ENCODE results near the gene ATG12. TPM values are rescaled to one million over a fixed set of nuclear protein-coding genes. Genes with fewer than 3 reads are reported as not detected.
"Not testable (repeated sequence)": the region's sequence is repeated elsewhere in the genome, so short reads cannot be mapped to it uniquely, and the experiment has no call there.

The ATG12 gene
- polyA plus RNA-seq, result 100 to 1,000 TPM in 2 of 3 donors, 10 to 100 TPM in 1; 91.5 to 140 (median 130) TPM

- peaks cover under 1 to 4% (median 4%) of the 10 kb centered on the region in 3 donors for H3K36me3 Mint-ChIP-seq
- peaks cover 52 to 68% of the 10 kb centered on the region in 2 donors for H3K4me1 Mint-ChIP-seq
- H3K27ac Mint-ChIP-seq, result peak within 1 kb of the TSS; percentile 97 to 100 (median 100)
- H3K9me3 Mint-ChIP-seq, result no peaks in the 10 kb centered on the region
- peak; percentile 91 to 93 (median 91) for DNase-seq
- peaks cover 5 to 13% (median 12%) of the 10 kb centered on the region in 3 donors for H3K27me3 Mint-ChIP-seq (ENCODE audit: low read depth in 3 of 3)
- H3K4me3 Mint-ChIP-seq, result peak within 1 kb of the TSS; percentile 98 to 99 (median 99)
Observed at GRCh38 chr5:115841382-115842088, at the start of gene ATG12, which contains the start of gene AP3S1. TSS of gene ATG12 (minus strand) at chr5:115841565. CDS start at chr5:115841552, 13 bp downstream. TSS of gene AP3S1 (plus strand) at chr5:115841935. CDS start at chr5:115842038, 103 bp downstream.

- no peaks in the 10 kb centered on the region for H3K4me1 Mint-ChIP-seq
- H3K27ac Mint-ChIP-seq, result no peak overlapping the region
- H3K9me3 Mint-ChIP-seq, result no peaks in the 10 kb centered on the region
Observed at GRCh38 chr5:115888027-115888426, 46.7 kb upstream of the ATG12 start.

GRCh38 chr5:115885208-115885607 is 43.8 kb upstream of the ATG12 start:
- H3K4me1 Mint-ChIP-seq; H3K27ac Mint-ChIP-seq; DNase-seq; H3K27me3 Mint-ChIP-seq (ENCODE audit: low read depth in 3 of 3); H3K4me3 Mint-ChIP-seq; H3K9me3 Mint-ChIP-seq: not testable (repeated sequence)
- peaks cover 0 to 17% (median 15%) of the 10 kb centered on the region in 3 donors for H3K36me3 Mint-ChIP-seq

More at GRCh38 chr5:115888027-115888426, 46.7 kb upstream of the ATG12 start:
- Mint-ChIP-seq H3K4me3 (no peak overlapping the region), H3K27me3 (ENCODE audit: low read depth in 3 of 3) (no peaks in the 10 kb centered on the region), H3K36me3 (peaks cover 0 to 8% (median 6%) of the 10 kb centered on the region in 3 donors)
- no peak for DNase-seq

- Mint-ChIP-seq H3K4me1 (peaks cover 3 to 15% of the 10 kb centered on the region in 2 donors), H3K4me3 (no peak overlapping the region), H3K36me3 (peaks cover 0 to 20% (median 19%) of the 10 kb centered on the region in 3 donors), H3K27ac (no peak overlapping the region), H3K9me3 (peaks cover 0 to 4% (median 0%) of the 10 kb centered on the region in 6 donors), H3K27me3 (ENCODE audit: low read depth in 3 of 3) (no peaks in the 10 kb centered on the region)
- no peak for DNase-seq
Observed at GRCh38 chr5:115884704-115885103, 43.3 kb upstream of the ATG12 start.

- not testable (repeated sequence) for H3K27me3 Mint-ChIP-seq (ENCODE audit: low read depth in 3 of 3); H3K27ac Mint-ChIP-seq; DNase-seq; H3K9me3 Mint-ChIP-seq; H3K4me3 Mint-ChIP-seq
- Mint-ChIP-seq H3K4me1 (peaks cover 3 to 21% of the 10 kb centered on the region in 2 donors), H3K36me3 (peaks cover 0 to 31% (median 28%) of the 10 kb centered on the region in 3 donors)
Observed at GRCh38 chr5:115882434-115882833, 41.1 kb upstream of the ATG12 start.

DNA sequence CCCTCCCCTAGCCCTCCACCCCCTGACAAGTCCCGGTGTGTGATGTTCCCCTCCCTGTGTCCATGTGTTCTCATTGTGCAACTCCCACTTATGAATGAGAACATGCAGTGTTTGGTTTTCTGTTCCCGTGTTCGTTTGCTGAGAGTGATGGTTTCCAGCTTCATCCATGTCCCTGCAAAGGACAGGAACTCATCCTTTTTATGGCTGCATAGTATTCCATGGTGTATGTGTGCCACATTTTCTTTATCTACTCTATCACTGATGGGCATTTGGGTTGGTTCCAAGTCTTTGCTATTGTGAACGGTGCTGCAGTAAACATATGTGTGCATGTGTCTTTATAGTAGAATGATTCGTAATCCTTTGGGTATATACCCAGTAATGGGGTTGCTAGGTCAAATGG is 36.0 kb upstream of the ATG12 start:
- H3K27ac Mint-ChIP-seq; DNase-seq; H3K9me3 Mint-ChIP-seq; H3K4me3 Mint-ChIP-seq; H3K27me3 Mint-ChIP-seq (ENCODE audit: low read depth in 3 of 3): not testable (repeated sequence)
- Mint-ChIP-seq H3K4me1 (peaks cover 3 to 21% of the 10 kb centered on the region in 2 donors), H3K36me3 (peaks cover 8 to 40% (median 22%) of the 10 kb centered on the region in 3 donors)

GRCh38 chr5:115875447-115875846 is 34.1 kb upstream of the ATG12 start:
- Mint-ChIP-seq H3K27ac (no peak overlapping the region), H3K9me3 (no peaks in the 10 kb centered on the region), H3K36me3 (peaks cover 15 to 36% (median 28%) of the 10 kb centered on the region in 3 donors), H3K4me1 (peaks cover 2 to 13% of the 10 kb centered on the region in 2 donors), H3K4me3 (no peak overlapping the region), H3K27me3 (ENCODE audit: low read depth in 3 of 3) (no peaks in the 10 kb centered on the region)
- DNase-seq, result no peak

- no peaks in the 10 kb centered on the region for H3K9me3 Mint-ChIP-seq
- no peak for DNase-seq
- peaks cover 15 to 29% (median 20%) of the 10 kb centered on the region in 3 donors for H3K36me3 Mint-ChIP-seq
- no peak overlapping the region for H3K27ac Mint-ChIP-seq
- no peak overlapping the region for H3K4me3 Mint-ChIP-seq
- no peaks in the 10 kb centered on the region for H3K4me1 Mint-ChIP-seq
- H3K27me3 Mint-ChIP-seq (ENCODE audit: low read depth in 3 of 3), result no peaks in the 10 kb centered on the region
Observed at GRCh38 chr5:115873392-115873791, 32.0 kb upstream of the ATG12 start.

GRCh38 chr5:115872447-115872846 is 31.1 kb upstream of the ATG12 start:
- Mint-ChIP-seq H3K27ac (no peak overlapping the region), H3K27me3 (ENCODE audit: low read depth in 3 of 3) (no peaks in the 10 kb centered on the region), H3K4me1 (no peaks in the 10 kb centered on the region), H3K9me3 (no peaks in the 10 kb centered on the region), H3K36me3 (peaks cover 15 to 22% (median 16%) of the 10 kb centered on the region in 3 donors), H3K4me3 (no peak overlapping the region)
- DNase-seq, result no peak

GRCh38 chr5:115869256-115869795 is 28.0 kb upstream of the ATG12 start:
- H3K36me3 Mint-ChIP-seq, result peaks cover 12 to 14% (median 13%) of the 10 kb centered on the region in 3 donors
- H3K9me3 Mint-ChIP-seq, result no peaks in the 10 kb centered on the region
- H3K4me1 Mint-ChIP-seq, result no peaks in the 10 kb centered on the region
- no peak overlapping the region for H3K4me3 Mint-ChIP-seq
- no peaks in the 10 kb centered on the region for H3K27me3 Mint-ChIP-seq (ENCODE audit: low read depth in 3 of 3)
- DNase-seq, result no peak
- H3K27ac Mint-ChIP-seq, result no peak overlapping the region

GRCh38 chr5:115859378-115859777 is 18.0 kb upstream of the ATG12 start:
- Mint-ChIP-seq H3K4me3 (no peak overlapping the region), H3K27me3 (ENCODE audit: low read depth in 3 of 3) (peaks cover 0 to 4% (median 1%) of the 10 kb centered on the region in 3 donors), H3K27ac (no peak overlapping the region), H3K4me1 (peaks cover 7 to 24% of the 10 kb centered on the region in 2 donors), H3K36me3 (peaks cover 0 to 4% (median 0%) of the 10 kb centered on the region in 3 donors), H3K9me3 (peaks cover 0 to 3% (median 0%) of the 10 kb centered on the region in 6 donors)
- no peak for DNase-seq

DNA sequence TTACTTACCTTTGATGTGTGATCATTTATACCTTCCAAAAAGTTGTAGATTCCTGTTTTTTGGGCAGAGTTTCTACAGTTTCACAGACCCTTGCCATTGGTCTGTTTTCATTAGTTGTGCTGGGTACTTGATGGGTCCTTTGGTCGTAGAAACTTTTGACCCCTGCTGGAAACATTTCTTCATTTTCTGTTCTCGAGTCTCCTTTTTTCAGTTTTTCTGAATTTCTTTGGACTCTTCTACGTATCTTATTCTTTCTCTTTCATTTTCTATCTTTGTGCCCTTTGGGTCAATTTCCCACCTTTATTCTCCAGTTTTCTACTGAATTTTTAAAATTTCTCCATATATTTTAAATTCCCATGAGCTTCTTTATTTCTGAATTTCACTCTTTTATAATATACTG is 17.0 kb upstream of the ATG12 start:
- H3K4me3 Mint-ChIP-seq, result peak overlapping the region; percentile 59 to 72 (median 65)

GRCh38 chr5:115857626-115858349 is 16.4 kb upstream of the ATG12 start:
- Mint-ChIP-seq H3K36me3 (peaks cover 4 to 5% (median 4%) of the 10 kb centered on the region in 3 donors), H3K9me3 (no peaks in the 10 kb centered on the region), H3K4me1 (peaks cover 7 to 24% of the 10 kb centered on the region in 2 donors), H3K4me3 (peak overlapping the region in 2 of 5 donors; percentile 59 to 72), H3K27me3 (ENCODE audit: low read depth in 3 of 3) (peaks cover 0 to 4% (median 1%) of the 10 kb centered on the region in 3 donors), H3K27ac (peak overlapping the region in 3 of 6 donors; percentile 31 to 65 (median 32))
- no peak for DNase-seq

More for the DNA sequence above, 17.0 kb upstream of the ATG12 start:
- Mint-ChIP-seq H3K9me3 (no peaks in the 10 kb centered on the region), H3K27ac (peak overlapping the region in 5 of 6 donors; percentile 21 to 73 (median 62)), H3K27me3 (ENCODE audit: low read depth in 3 of 3) (peaks cover 0 to 4% (median 1%) of the 10 kb centered on the region in 3 donors), H3K4me1 (peaks cover 7 to 24% of the 10 kb centered on the region in 2 donors), H3K36me3 (peaks cover 4 to 5% (median 4%) of the 10 kb centered on the region in 3 donors)
- DNase-seq, result no peak

Measured in immature natural killer cell (primary cell).